Central memory CD8-positive, alpha-beta T cell (primary cell): ENCODE data around the gene MAP2.

Source experiments
- ATAC-seq: fragments of 150-1000 bp; cut with Tn5 transposase; replicated peaks from 2 replicates; pipeline ENCODE4 v1.10.0; 2022; ENCODE audit warnings: mild to moderate bottlenecking, moderate FRiP score, moderate number of reproducible peaks; ENCODE audit not compliant: poor library complexity, severe bottlenecking; ENCODE audit errors: extremely low read depth
- DNase-seq, 2 donors: peaks; one replicate each; pipeline ENCODE4 v3.0.0; 2021; ENCODE audit warnings: low spot score in 2 of 2
- H3K27ac Mint-ChIP-seq: one replicate; pipeline ENCODE4 v1.8.0; 2022; ENCODE audit warnings: low read depth, mild to moderate bottlenecking, moderate library complexity, mixed read lengths
- H3K27me3 Mint-ChIP-seq: one replicate; pipeline ENCODE4 v1.8.0; 2022; ENCODE audit warnings: mixed read lengths
- H3K36me3 Mint-ChIP-seq: one replicate; pipeline ENCODE4 v1.8.0; 2022; ENCODE audit warnings: mild to moderate bottlenecking, moderate library complexity, mixed read lengths; ENCODE audit not compliant: insufficient read depth
- H3K4me1 Mint-ChIP-seq: one replicate; pipeline ENCODE4 v1.8.0; 2022; ENCODE audit warnings: mixed read lengths
- H3K4me3 Mint-ChIP-seq: one replicate; pipeline ENCODE4 v1.8.0; 2022; ENCODE audit warnings: mild to moderate bottlenecking, moderate library complexity, mixed read lengths
- H3K9me3 Mint-ChIP-seq: one replicate; pipeline ENCODE4 v1.8.0; 2022; ENCODE audit warnings: mixed read lengths

MAP2 gene

DNA sequence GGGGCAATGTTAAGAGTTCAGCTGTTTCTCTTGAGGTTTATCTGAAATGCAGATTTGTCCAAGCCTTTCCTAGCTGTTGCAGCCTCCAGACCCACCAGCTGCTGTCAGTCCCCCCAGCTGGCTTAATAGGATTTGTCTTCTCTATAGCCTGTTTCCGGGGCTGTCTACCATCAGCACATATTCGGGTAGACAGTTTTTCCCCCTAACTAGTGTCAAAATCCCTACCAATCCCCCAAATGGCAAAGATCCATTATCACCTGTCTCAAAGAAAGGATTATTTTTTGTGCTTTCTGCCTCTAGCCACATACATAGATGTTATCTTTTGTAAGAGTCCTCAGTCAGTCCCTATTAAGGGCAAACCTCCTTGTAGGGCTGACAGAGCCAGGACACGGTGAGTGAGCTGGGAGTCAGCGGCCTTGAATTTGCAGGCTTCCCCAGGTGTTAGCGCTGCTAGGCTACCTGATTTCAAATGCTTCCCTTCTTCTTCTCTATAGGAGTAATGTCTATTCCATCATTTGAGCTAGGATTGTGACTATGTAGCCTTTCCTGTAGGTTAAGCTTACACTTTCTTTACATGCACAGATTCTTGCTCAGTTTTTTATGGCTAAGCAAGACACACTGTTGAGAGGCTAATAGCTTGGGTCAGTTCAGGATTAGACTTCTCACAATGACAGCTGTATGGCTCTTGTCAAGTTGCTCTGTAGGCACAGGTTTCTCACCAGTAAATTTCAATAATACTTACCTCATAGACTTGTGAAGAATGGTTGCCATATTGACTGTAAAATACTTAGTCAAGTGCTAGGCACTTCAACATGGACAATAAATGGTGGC is 176.7 kb downstream of the MAP2 start:
- H3K36me3 Mint-ChIP-seq = no peaks in the 10 kb centered on the region
- no peak overlapping the region for H3K4me3 Mint-ChIP-seq
- no peak for ATAC-seq

DNA sequence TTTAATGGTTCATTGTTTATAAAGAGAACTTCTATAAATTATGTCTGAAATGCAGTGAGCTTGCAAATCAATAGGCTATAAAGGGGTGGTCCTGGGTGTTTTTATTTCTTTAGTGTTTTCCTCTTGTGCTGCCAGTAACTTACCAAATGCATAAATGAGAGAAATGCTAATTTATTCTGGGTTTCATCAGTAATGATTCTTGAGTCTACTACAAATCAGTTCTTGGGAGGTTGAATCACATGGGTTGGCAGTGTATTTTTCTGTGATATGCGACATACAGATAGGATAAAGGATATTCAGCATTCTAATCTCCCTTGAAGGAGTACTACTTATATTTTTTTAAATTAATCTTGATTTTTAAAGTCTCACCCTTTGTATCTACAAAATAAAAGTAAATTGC is 177.7 kb downstream of the MAP2 start:
- no peaks in the 10 kb centered on the region for H3K4me1 Mint-ChIP-seq
- no peak for ATAC-seq
- H3K27ac Mint-ChIP-seq = no peak overlapping the region
- H3K4me3 Mint-ChIP-seq = no peak overlapping the region
- no peaks in the 10 kb centered on the region for H3K36me3 Mint-ChIP-seq
- no peak for DNase-seq
- H3K27me3 Mint-ChIP-seq = no peaks in the 10 kb centered on the region
- H3K9me3 Mint-ChIP-seq = no peaks in the 10 kb centered on the region

More for the DNA sequence above, 176.7 kb downstream of the MAP2 start:
- Mint-ChIP-seq H3K27ac (no peak overlapping the region), H3K4me1 (no peaks in the 10 kb centered on the region), H3K9me3 (no peaks in the 10 kb centered on the region), H3K27me3 (no peaks in the 10 kb centered on the region)
- DNase-seq = no peak

DNA sequence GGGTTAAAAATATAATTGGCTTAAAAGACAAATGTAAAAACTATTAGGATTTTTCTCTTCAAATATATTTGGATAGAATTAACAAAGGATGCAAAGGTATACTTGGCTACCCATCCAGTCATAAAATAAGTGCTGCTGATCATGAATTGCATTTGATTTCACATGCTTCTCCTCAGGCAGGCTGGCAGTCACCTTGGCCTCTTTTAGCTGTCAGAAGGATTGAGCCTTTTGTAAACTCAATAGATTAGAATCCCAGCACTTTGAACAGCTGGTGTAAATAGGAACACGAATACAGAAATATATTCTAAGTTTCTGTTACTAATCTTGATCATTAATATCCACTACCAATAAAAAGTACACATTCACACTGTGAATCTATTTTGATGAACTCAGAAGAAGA is 178.4 kb downstream of the MAP2 start:
- no peaks in the 10 kb centered on the region for H3K9me3 Mint-ChIP-seq
- no peak for ATAC-seq
- no peak overlapping the region for H3K4me3 Mint-ChIP-seq
- H3K36me3 Mint-ChIP-seq = no peaks in the 10 kb centered on the region
- no peak for DNase-seq
- no peaks in the 10 kb centered on the region for H3K4me1 Mint-ChIP-seq
- H3K27ac Mint-ChIP-seq = no peak overlapping the region
- no peaks in the 10 kb centered on the region for H3K27me3 Mint-ChIP-seq

DNA sequence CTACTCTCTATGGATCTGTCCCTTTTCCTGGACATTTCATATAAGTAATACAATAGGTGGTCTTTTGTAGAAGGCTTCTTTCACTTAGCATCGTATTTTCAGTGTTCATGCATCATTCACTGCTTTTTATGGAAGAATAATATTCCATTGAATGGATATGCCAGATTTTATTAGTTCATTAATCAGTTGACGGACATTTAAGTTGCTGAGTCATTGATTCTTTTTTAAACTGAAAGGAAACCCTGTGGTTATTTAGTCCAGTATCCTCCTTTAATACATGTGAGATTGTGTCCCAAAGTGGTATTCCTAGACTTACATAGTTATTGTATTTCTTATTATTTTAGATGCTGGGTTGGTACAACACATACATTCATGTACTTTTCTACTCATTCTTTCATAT is 185.7 kb downstream of the MAP2 start:
- no peaks in the 10 kb centered on the region for H3K27me3 Mint-ChIP-seq
- no peaks in the 10 kb centered on the region for H3K36me3 Mint-ChIP-seq
- no peak for DNase-seq
- peaks cover 11% of the 10 kb centered on the region for H3K9me3 Mint-ChIP-seq
- ATAC-seq = no peak
- H3K4me1 Mint-ChIP-seq = no peaks in the 10 kb centered on the region
- no peak overlapping the region for H3K4me3 Mint-ChIP-seq
- H3K27ac Mint-ChIP-seq = no peak overlapping the region

DNA sequence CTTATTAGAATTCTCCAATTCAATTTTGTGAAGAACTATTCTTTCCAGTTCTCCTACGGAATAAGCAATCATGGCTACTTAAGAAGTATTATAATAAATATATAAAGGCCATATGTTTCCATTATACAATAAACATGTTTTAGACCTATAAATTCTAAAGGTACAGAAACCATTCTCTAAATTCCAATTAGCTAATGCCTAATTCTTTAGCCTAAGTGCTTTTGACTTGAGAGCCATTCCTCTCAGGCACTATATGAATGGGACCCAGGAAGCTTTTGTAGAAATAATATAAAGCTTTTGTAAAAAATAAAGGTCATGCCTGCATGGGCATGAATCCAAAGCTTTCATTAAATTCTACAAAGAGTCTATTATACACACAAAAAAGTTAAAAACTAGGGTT is 186.8 kb downstream of the MAP2 start:
- Mint-ChIP-seq H3K9me3 (peaks cover 12% of the 10 kb centered on the region), H3K4me1 (no peaks in the 10 kb centered on the region), H3K36me3 (no peaks in the 10 kb centered on the region), H3K27me3 (no peaks in the 10 kb centered on the region), H3K4me3 (no peak overlapping the region), H3K27ac (no peak overlapping the region)
- DNase-seq = no peak
- no peak for ATAC-seq

DNA sequence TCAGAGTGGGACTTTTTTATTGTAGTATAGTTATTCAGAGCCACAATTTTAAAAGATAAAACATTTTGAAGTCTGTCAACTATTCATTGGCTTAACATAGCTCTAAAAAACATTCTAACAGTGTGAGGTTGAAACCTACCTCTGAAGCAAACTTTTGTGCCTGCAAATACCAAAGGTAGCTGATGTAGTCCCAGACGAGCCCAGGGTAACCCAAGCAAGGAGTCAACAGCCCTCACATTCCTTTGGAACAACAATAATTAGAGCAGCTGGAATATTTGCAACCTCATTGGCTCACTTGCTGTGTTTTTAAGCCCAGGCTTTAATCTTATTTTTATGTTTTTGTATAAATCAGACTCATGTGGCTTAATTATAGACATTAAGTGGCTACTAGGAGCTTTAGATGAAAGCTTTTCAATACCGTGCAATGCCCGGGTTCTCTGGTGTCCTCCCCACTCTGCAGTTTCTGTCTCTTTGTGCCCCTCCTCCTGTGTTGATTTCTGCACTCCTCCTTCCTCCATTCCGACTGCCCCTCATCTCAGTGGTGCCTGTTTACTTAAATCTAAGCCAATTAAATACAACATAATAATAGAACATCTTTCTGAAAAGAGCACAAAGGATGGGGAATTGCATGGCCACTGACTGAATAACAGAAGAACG is 189.9 kb downstream of the MAP2 start:
- Mint-ChIP-seq H3K9me3 (peaks cover 22% of the 10 kb centered on the region), H3K27ac (no peak overlapping the region), H3K4me1 (no peaks in the 10 kb centered on the region), H3K27me3 (no peaks in the 10 kb centered on the region), H3K4me3 (no peak overlapping the region), H3K36me3 (no peaks in the 10 kb centered on the region)
- DNase-seq (no peak), ATAC-seq (no peak)

DNA sequence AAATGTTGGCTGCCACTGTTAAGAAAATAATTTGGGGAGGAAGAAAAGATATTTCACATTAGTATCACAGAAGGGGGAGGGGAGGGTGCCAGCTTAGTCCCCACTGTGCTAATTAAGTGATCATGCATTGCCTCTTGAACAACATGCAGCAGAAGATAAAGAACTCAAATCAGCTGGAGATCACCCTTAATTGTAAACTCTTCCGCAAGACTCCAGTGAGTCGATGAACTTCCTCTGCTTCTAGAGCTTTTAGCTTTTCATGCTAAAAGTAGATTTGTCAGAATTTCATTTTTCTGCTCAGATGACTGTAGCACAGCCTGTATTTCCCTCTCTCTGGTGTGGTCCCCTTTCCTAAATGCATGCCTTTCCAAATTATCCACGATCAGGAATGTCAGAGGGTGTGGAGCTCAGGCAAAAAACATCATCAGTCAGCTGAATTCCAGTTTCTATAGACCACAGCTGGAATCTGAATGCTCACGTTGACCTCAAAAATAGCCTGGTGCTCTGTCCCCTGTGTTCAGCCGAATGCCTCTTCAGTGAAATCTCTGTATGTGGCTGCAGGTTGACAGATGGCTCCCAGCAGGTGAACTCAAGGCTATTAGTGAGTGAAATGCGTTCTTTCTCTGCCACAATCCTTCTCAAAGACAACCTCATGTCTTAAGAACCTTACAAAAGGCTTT is 191.0 kb downstream of the MAP2 start:
- Mint-ChIP-seq H3K9me3 (peaks cover 22% of the 10 kb centered on the region), H3K27ac (no peak overlapping the region), H3K27me3 (no peaks in the 10 kb centered on the region), H3K36me3 (no peaks in the 10 kb centered on the region), H3K4me1 (no peaks in the 10 kb centered on the region), H3K4me3 (no peak overlapping the region)
- ATAC-seq (no peak), DNase-seq (no peak)

DNA sequence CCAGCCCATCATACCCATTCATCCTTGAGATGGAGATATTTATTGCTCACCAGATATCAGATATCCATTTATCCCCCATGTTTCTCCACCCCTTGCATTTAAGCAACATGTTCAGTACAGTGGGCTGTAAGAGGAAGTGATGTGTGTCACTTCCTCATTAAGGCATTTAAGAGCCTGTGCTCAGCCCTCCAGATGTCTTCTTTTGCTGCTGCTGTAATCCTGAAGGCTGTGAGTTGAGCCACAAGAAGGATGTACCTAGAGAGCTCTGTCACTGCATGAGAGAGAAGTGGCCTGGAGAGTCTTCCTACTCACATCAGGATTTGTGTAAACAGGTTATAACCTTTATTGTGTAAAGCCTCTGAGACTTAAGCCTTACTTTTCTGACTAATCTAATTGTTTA is 195.9 kb downstream of the MAP2 start:
- Mint-ChIP-seq H3K27ac (no peak overlapping the region), H3K27me3 (no peaks in the 10 kb centered on the region), H3K9me3 (peaks cover 16% of the 10 kb centered on the region), H3K4me1 (no peaks in the 10 kb centered on the region), H3K4me3 (no peak overlapping the region), H3K36me3 (no peaks in the 10 kb centered on the region)
- DNase-seq = no peak
- ATAC-seq = peak; percentile 28

DNA sequence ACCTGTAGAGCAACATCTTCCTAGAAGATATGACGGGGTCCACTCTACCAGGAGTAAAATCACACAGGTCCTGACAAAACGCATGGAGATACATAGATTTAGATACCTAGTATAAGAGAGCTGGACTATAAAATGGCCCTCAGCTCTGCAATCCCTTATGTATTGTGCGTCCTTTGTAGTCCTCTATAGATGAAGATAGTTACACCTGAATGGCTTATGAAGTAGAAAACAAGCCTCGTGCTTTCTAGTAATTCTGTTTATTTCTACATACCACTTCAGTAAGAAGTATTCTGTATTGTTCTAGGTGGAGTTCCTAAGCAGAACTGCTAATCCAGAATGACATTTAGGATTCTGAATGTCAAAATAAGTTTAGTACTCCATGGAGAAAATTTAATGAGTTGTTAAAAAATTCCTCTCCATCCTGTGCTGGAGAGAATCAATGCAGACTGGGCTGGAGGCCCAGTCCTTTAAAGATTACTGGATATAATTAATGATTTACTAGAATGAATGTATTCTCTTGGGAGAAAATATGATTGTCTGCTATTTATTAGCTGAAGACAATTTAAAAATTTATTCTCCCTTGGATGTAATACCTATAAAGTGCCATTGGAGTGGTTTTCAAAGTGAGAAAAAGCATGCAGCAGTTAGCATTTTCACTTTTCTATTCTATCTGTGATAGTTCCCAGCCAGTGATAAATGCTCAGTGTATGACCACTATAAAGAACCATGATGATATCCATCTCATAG is 200.5 kb downstream of the MAP2 start:
- H3K36me3 Mint-ChIP-seq = no peaks in the 10 kb centered on the region
- H3K27me3 Mint-ChIP-seq = no peaks in the 10 kb centered on the region
- H3K9me3 Mint-ChIP-seq = no peaks in the 10 kb centered on the region
- DNase-seq = no peak
- H3K4me1 Mint-ChIP-seq = no peaks in the 10 kb centered on the region
- no peak overlapping the region for H3K4me3 Mint-ChIP-seq
- no peak overlapping the region for H3K27ac Mint-ChIP-seq
- no peak for ATAC-seq

DNA sequence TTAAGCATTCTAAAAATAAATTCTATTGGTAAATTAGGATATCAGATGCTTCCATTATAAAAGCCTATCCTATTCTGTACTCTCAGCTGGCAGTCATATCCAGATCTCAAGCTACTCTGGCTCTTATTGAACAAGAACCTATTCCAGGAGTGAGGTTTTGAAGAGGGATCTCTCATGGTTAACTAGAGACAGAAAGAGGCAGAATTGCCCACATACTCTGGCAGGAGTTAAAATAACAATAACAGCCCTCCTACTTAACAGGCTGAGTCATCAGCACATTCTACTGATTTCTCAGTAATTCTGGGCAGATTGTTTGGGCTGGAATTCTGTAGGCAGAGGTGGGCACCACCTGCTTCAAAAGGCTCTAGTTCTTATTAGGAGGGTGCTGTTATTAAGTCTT is 205.8 kb downstream of the MAP2 start:
- ATAC-seq (no peak), DNase-seq (no peak)
- Mint-ChIP-seq H3K27ac (no peak overlapping the region), H3K4me1 (no peaks in the 10 kb centered on the region), H3K9me3 (no peaks in the 10 kb centered on the region), H3K27me3 (no peaks in the 10 kb centered on the region), H3K4me3 (no peak overlapping the region), H3K36me3 (no peaks in the 10 kb centered on the region)

DNA sequence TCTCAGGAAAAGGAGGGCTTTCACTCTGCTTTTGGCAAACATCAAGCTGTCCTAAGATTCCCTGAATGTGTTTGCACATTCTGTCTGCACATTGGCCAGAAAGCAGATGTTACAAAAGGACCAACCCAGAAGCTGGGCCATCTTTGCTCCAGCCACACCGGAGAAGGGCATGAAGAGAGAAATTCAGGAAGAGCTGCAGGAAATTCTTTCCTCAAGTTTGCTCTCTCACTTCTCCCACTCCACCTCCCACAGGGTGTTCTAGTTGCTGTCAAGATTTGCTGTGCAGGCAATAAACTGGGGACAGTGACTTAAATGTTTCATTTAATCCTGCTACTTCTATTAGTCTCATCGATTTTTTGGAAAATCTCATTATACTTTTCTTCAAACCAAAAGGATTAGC is 210.1 kb downstream of the MAP2 start:
- no peak for DNase-seq
- Mint-ChIP-seq H3K4me3 (no peak overlapping the region), H3K9me3 (no peaks in the 10 kb centered on the region), H3K4me1 (no peaks in the 10 kb centered on the region), H3K36me3 (no peaks in the 10 kb centered on the region), H3K27ac (no peak overlapping the region), H3K27me3 (no peaks in the 10 kb centered on the region)
- no peak for ATAC-seq

DNA sequence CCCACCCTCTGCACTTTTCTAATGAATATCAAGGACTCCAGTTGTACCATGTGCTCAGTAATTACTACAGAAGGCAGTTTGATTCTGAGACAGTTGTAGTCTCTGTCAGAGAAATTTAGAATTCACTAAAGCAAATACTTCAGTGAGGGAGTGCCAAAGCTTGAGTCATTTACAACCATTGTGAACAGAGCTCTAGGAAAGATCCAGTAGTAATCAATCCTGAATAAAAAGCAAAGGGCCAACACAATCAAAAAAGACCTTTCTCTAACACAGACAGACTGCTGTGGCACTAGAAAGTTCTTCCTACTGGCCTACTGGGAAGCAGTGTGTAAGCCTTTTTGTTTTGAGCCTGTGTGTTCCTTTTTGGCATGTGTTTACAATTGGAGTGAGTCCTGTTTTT is 212.2 kb downstream of the MAP2 start:
- no peaks in the 10 kb centered on the region for H3K36me3 Mint-ChIP-seq
- no peaks in the 10 kb centered on the region for H3K4me1 Mint-ChIP-seq
- no peak overlapping the region for H3K4me3 Mint-ChIP-seq
- H3K27me3 Mint-ChIP-seq = no peaks in the 10 kb centered on the region
- H3K9me3 Mint-ChIP-seq = no peaks in the 10 kb centered on the region
- no peak for ATAC-seq
- H3K27ac Mint-ChIP-seq = no peak overlapping the region
- DNase-seq = no peak
